ENCODE data around the gene ZNF385D. TPM values are rescaled to one million over a fixed set of nuclear protein-coding genes. Genes with fewer than 3 reads are reported as not detected.

Gene ZNF385D
- total RNA-seq (2014; rRNA removed) (2.9 and 5.9 TPM in 2 replicates), Bru-seq, nascent RNA (percentile 82 among the genes with signal in this experiment), BruChase-seq, experiment 1, labeled RNA remaining after a 6-hour chase (percentile 65 among the genes with signal in this experiment), BruChase-seq, experiment 2, labeled RNA remaining after a 2-hour chase (percentile 69 among the genes with signal in this experiment)
- long read RNA-seq, full-length matches to known transcripts: 2 of 12 reads
- long read RNA-seq, partial matches to known transcripts: 3 of 12 reads
- long read RNA-seq, other reads (novel, unspliced or antisense): 7 of 12 reads

GRCh38 chr3:21750831-21751391, at the start of gene ZNF385D:
ZNF385D (minus strand) TSS chr3:21751210; CDS start chr3:21750916, 294 bp downstream.
- Histone ChIP-seq H3K27ac (ENCODE audit: low read length) (peak within 1 kb of the TSS; percentile 65), H3K9me3 (ENCODE audit: low read length) (no peaks in the 10 kb centered on the region), H3K27me3 (ENCODE audit: low read length) (no peaks in the 10 kb centered on the region), H3K4me1 (ENCODE audit: insufficient read depth, low read length) (peaks cover 43% of the 10 kb centered on the region), H3F3A (ENCODE audit: low read length, unreplicated experiment) (peaks cover 3% of the 10 kb centered on the region), H3K36me3 (ENCODE audit: low read depth, low read length) (no peaks in the 10 kb centered on the region), H3K4me3 (ENCODE audit: low read length) (peak within 1 kb of the TSS; percentile 80), H3K9ac (ENCODE audit: low read length) (peak within 1 kb of the TSS; percentile 81), H3K4me2 (ENCODE audit: low read length) (peak within 1 kb of the TSS; percentile 91), H3K79me2 (ENCODE audit: low read length) (peaks cover 42% of the 10 kb centered on the region), H3K9me2 (replicated peaks; ENCODE audit: low read length) (no peaks in the 10 kb centered on the region), H2AFZ (ENCODE audit: low read length) (peak within 1 kb of the TSS; percentile 82), H4K20me1 (ENCODE audit: low read length) (0 out of 2 replicates have a peak, but pooled peaks cover 10% of the 10 kb centered on the region)
- BruUV-seq (replicated peaks): TSS peak; percentile 73
- ATAC-seq (peak; percentile 80), DNase-seq (peak; percentile 73)
- no peak for TF ChIP-seq EZH2phosphoT487 (IDR thresholded peaks at IDR 0.05; ENCODE audit: borderline replicate concordance, low read length)
- TF ChIP-seq CTCF (conservative IDR thresholded peaks at IDR 0.05; ENCODE audit: low read depth, low read length): no peak
- no peak for TF ChIP-seq EZH2 (IDR thresholded peaks at IDR 0.05; ENCODE audit: low read length, unreplicated experiment)
- intact Hi-C loops (cut with micrococcal nuclease): loop anchor here (1.0 to 10.0 kb wide), 9 partner anchors 46 to 1526 kb away; no protein-coding TSS in a partner anchor
- POLR2A ChIA-PET (ENCODE audit: unreplicated experiment): interaction anchor here (0.7 to 0.8 kb wide), 4 partner anchors 45 to 1043 kb away, joined by 3 to 31 read pairs (median 15); no protein-coding TSS in a partner anchor
- CTCF ChIA-PET: interaction anchor here (0.7 to 2.2 kb wide), 3 partner anchors 142 to 1412 kb away, joined by 5 to 27 read pairs (median 9); no protein-coding TSS in a partner anchor

GRCh38 chr3:21798356-21799088, 47.5 kb upstream of the ZNF385D start:
- H3K4me1 ChIP-seq (ENCODE audit: insufficient read depth, low read length): no peaks in the 10 kb centered on the region
- intact Hi-C loops (cut with micrococcal nuclease): no loop called here
- no peak overlapping the region for H3K4me3 ChIP-seq (ENCODE audit: low read length)
- no peak for DNase-seq
- no peaks in the 10 kb centered on the region for H3K9me2 ChIP-seq (replicated peaks; ENCODE audit: low read length)
- TF ChIP-seq EZH2phosphoT487 (IDR thresholded peaks at IDR 0.05; ENCODE audit: borderline replicate concordance, low read length): no peak
- TF ChIP-seq EZH2 (IDR thresholded peaks at IDR 0.05; ENCODE audit: low read length, unreplicated experiment): no peak
- no peak for TF ChIP-seq CTCF (conservative IDR thresholded peaks at IDR 0.05; ENCODE audit: low read depth, low read length)
- no peak overlapping the region for H3K27ac ChIP-seq (ENCODE audit: low read length)
- H3K9ac ChIP-seq (ENCODE audit: low read length): no peak overlapping the region
- ChIA-PET CTCF (no interaction called here), POLR2A (ENCODE audit: unreplicated experiment) (no interaction called here)
- no peaks in the 10 kb centered on the region for H3F3A ChIP-seq (ENCODE audit: low read length, unreplicated experiment)
- H2AFZ ChIP-seq (ENCODE audit: low read length): no peak overlapping the region
- no peaks in the 10 kb centered on the region for H3K27me3 ChIP-seq (ENCODE audit: low read length)
- H3K9me3 ChIP-seq (ENCODE audit: low read length): peaks cover 3% of the 10 kb centered on the region; the same call in 1 of the 2 replicates
- no peaks in the 10 kb centered on the region for H3K36me3 ChIP-seq (ENCODE audit: low read depth, low read length)
- no peaks in the 10 kb centered on the region for H4K20me1 ChIP-seq (ENCODE audit: low read length)
- no peak overlapping the region for H3K4me2 ChIP-seq (ENCODE audit: low read length)
- no peak for ATAC-seq
- no TSS peak for BruUV-seq (replicated peaks)
- H3K79me2 ChIP-seq (ENCODE audit: low read length): no peaks in the 10 kb centered on the region

Measured in PC-3 (cell line).